ENCODE data around the gene CADPS.

The CADPS gene

DNA sequence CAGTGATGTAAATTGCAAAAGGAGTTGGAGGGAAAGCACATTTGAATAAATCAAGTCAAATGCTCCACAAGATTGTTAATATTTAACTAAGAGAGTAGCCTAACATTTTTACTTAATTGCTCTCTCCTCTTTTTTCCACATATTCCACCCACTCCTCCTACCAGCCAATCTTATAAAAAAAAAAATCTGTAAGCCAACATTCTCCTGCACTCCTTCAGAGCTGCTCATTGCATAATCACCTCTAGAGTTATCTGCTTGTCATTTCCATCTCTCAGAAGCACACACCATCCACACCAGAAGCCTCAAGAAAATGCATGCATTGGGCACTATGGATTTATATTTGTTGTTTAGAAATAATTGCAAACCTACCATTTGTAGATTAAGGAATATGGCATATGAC is 64.1 kb downstream of the CADPS start:
- Mint-ChIP-seq H3K4me1 (no peaks in the 10 kb centered on the region), H3K9me3 (no peaks in the 10 kb centered on the region), H3K27me3 (no peaks in the 10 kb centered on the region)

DNA sequence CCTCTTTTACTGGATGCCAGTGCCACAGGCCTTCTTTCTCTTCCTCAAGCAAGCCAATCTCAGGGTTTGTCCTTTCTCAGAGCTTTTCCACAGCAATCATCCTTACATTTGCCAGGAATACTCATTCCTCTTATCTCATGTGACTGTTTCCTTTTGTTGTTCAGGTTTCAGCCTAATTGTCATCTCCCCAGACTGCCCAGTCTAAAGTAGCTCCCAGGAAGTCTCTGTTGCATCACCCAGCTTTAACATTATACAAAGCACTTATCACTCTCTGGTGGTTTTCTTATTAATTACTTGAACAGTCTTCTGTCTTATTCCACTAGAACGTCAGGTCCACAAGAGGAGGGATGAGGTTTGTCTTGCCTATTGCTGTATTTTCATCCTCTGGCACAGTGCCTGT is 65.8 kb downstream of the CADPS start:
- ATAC-seq (ENCODE audit: low read depth) (no peak), DNase-seq (ENCODE audit: low spot score in 2 of 2) (no peak)
- Mint-ChIP-seq H3K4me3 (no peak overlapping the region), H3K36me3 (no peaks in the 10 kb centered on the region), H3K27ac (no peak overlapping the region), H3K9me3 (no peaks in the 10 kb centered on the region), H3K27me3 (peaks cover 2% of the 10 kb centered on the region), H3K4me1 (no peaks in the 10 kb centered on the region)

More for the DNA sequence above, 64.1 kb downstream of the CADPS start:
- ATAC-seq (ENCODE audit: low read depth): no peak
- Mint-ChIP-seq H3K36me3 (no peaks in the 10 kb centered on the region), H3K27ac (no peak overlapping the region), H3K4me3 (no peak overlapping the region)
- DNase-seq (ENCODE audit: low spot score in 2 of 2): no peak

- Mint-ChIP-seq H3K9me3 (no peaks in the 10 kb centered on the region), H3K27ac (no peak overlapping the region), H3K4me1 (no peaks in the 10 kb centered on the region), H3K36me3 (no peaks in the 10 kb centered on the region), H3K27me3 (peaks cover 2% of the 10 kb centered on the region), H3K4me3 (no peak overlapping the region)
- ATAC-seq (ENCODE audit: low read depth) (no peak), DNase-seq (ENCODE audit: low spot score in 2 of 2) (no peak)
Observed at GRCh38 chr3:62805580-62806277, 69.5 kb downstream of the CADPS start.

- Mint-ChIP-seq H3K9me3 (no peaks in the 10 kb centered on the region), H3K36me3 (no peaks in the 10 kb centered on the region), H3K4me3 (no peak overlapping the region), H3K4me1 (no peaks in the 10 kb centered on the region), H3K27me3 (peaks cover 2% of the 10 kb centered on the region), H3K27ac (no peak overlapping the region)
- ATAC-seq (ENCODE audit: low read depth): no peak
- no peak for DNase-seq (ENCODE audit: low spot score in 2 of 2)
Observed at GRCh38 chr3:62805106-62805505, 70.1 kb downstream of the CADPS start.

DNA sequence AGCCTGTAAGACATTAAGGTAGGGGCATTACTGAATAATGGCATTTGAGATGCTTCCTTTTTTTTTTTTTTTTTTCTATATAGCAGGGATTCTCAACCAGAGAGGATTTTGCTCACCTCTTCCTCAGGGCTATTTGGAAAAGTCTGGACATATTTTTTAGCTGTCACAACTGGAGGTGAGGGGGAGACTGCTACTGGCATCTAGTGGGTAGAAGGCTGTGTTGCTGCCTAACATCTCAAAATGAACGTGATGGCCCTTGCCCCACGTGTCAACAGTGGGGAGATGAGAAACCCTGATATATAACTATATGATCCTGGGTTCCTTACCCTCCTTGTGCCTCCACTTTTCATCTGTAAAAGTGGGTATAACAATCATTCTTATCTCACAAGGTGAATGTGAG is 71.9 kb downstream of the CADPS start:
- no peak for ATAC-seq (ENCODE audit: low read depth)
- no peak for DNase-seq (ENCODE audit: low spot score in 2 of 2)
- H3K27me3 Mint-ChIP-seq: peaks cover 2% of the 10 kb centered on the region
- no peaks in the 10 kb centered on the region for H3K36me3 Mint-ChIP-seq
- no peak overlapping the region for H3K4me3 Mint-ChIP-seq
- H3K9me3 Mint-ChIP-seq: no peaks in the 10 kb centered on the region
- H3K4me1 Mint-ChIP-seq: no peaks in the 10 kb centered on the region
- no peak overlapping the region for H3K27ac Mint-ChIP-seq

GRCh38 chr3:62798000-62798399 is 77.2 kb downstream of the CADPS start:
- no peak for DNase-seq (ENCODE audit: low spot score in 2 of 2)
- H3K36me3 Mint-ChIP-seq: no peaks in the 10 kb centered on the region

GRCh38 chr3:62797132-62797531 is 78.1 kb downstream of the CADPS start:
- ATAC-seq (ENCODE audit: low read depth) (no peak), DNase-seq (ENCODE audit: low spot score in 2 of 2) (no peak)
- no peaks in the 10 kb centered on the region for H3K4me1 Mint-ChIP-seq
- H3K4me3 Mint-ChIP-seq: no peak overlapping the region
- H3K36me3 Mint-ChIP-seq: no peaks in the 10 kb centered on the region
- H3K27me3 Mint-ChIP-seq: no peaks in the 10 kb centered on the region
- no peaks in the 10 kb centered on the region for H3K9me3 Mint-ChIP-seq
- no peak overlapping the region for H3K27ac Mint-ChIP-seq

More at GRCh38 chr3:62798000-62798399, 77.2 kb downstream of the CADPS start:
- H3K27ac Mint-ChIP-seq: no peak overlapping the region
- H3K9me3 Mint-ChIP-seq: no peaks in the 10 kb centered on the region
- no peak overlapping the region for H3K4me3 Mint-ChIP-seq
- no peaks in the 10 kb centered on the region for H3K27me3 Mint-ChIP-seq
- no peaks in the 10 kb centered on the region for H3K4me1 Mint-ChIP-seq
- ATAC-seq (ENCODE audit: low read depth): no peak

DNA sequence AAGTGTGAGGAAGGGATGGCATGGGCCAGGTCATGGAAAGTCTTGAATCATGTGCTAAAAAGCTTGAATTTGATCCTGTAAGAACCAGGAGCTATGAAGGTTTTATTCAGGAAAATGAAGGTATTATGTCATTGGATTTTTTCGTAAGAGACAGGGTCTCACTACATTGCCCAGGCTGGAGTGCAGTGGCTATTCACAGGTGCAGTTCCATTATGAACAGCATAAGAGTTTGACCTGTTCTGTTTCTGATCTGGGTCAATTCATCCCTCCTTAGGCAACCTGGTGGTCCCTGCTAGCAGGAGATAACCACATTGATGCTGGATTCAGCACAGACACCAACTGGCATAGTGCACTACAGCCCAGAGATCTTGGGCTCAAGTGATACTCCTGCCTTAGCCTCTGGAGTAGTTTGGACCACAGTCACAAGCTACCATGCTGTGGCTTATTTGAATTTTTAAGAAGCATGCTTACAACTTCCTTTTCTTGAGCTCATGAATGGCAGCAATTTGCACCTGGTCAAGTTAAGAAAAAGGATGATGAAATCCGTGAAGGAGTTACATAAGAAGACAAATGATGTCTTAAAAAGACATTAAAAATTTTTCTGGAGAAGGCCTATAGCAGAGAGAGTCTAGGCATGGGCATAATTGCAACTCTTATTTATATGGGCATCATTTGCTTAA is 79.1 kb downstream of the CADPS start:
- no peaks in the 10 kb centered on the region for H3K27me3 Mint-ChIP-seq
- no peak overlapping the region for H3K27ac Mint-ChIP-seq
- no peak overlapping the region for H3K4me3 Mint-ChIP-seq
- H3K4me1 Mint-ChIP-seq: no peaks in the 10 kb centered on the region
- DNase-seq (ENCODE audit: low spot score in 2 of 2): no peak
- H3K9me3 Mint-ChIP-seq: no peaks in the 10 kb centered on the region
- no peak for ATAC-seq (ENCODE audit: low read depth)
- H3K36me3 Mint-ChIP-seq: no peaks in the 10 kb centered on the region

DNA sequence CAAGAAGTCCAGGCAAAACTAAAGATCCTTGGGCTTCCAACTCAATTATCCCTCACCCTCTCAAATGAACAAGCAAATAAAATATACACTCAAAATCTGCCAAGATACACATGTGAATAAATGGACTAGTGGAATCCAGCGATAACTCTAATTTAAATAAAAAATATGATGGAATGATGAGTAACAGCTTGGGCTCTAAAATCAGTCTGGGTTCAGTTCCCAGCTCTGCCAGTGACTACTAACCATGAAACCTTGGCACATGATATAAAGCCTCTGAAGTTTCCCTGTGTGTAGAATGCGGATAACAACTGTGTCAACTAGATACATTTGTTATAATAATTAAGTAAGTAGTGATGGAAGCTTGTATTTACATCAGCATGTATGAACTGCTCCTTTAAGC is 81.3 kb downstream of the CADPS start:
- H3K9me3 Mint-ChIP-seq: no peaks in the 10 kb centered on the region
- H3K4me1 Mint-ChIP-seq: no peaks in the 10 kb centered on the region
- no peak overlapping the region for H3K4me3 Mint-ChIP-seq

DNA sequence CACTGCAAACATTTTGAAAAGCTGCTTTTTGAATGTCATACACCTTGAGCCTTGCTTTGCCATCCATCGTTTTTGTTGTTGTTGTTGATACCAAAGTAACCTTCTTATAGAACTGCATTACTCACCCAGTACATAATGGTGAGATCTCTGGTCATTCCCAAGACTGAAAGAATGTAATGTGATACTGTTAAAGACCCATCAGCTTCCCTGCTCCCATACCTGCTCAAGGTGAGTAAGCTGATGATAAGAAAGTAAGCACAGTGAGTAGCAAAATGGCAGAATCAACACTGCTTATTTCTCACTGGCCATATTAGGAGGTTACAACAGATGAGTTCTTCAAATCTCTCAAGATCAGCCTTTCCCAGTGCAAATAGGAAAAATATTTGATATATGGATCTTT is 89.8 kb downstream of the CADPS start:
- Mint-ChIP-seq H3K4me3 (no peak overlapping the region), H3K36me3 (no peaks in the 10 kb centered on the region), H3K27ac (no peak overlapping the region), H3K4me1 (no peaks in the 10 kb centered on the region), H3K9me3 (no peaks in the 10 kb centered on the region), H3K27me3 (peaks cover 2% of the 10 kb centered on the region)
- DNase-seq (ENCODE audit: low spot score in 2 of 2) (no peak), ATAC-seq (ENCODE audit: low read depth) (no peak)

More for the DNA sequence above, 81.3 kb downstream of the CADPS start:
- ATAC-seq (ENCODE audit: low read depth) (no peak), DNase-seq (ENCODE audit: low spot score in 2 of 2) (no peak)
- Mint-ChIP-seq H3K36me3 (no peaks in the 10 kb centered on the region), H3K27ac (no peak overlapping the region), H3K27me3 (no peaks in the 10 kb centered on the region)

DNA sequence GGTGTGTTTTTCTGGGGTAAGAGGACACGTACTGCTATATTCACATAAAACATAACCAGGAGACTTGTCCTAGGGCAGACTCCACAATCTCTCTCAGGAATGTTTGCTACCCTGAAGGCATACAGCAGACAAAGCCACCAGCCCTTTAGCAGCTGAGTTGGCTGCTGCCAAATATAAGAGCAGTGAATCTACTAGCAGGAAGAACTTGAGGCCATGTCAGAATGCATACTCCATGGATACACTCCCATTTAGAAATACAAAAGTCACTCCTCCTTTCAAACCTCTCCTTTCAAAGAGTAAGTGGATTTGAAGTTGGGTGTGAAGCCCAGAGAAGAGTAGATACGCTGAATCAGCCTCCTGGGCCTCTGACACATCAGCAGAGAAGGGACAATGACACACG is 94.1 kb downstream of the CADPS start:
- no peaks in the 10 kb centered on the region for H3K9me3 Mint-ChIP-seq

GRCh38 chr3:62777674-62778073 is 97.5 kb downstream of the CADPS start:
- Mint-ChIP-seq H3K27ac (no peak overlapping the region), H3K27me3 (peaks cover 2% of the 10 kb centered on the region), H3K9me3 (no peaks in the 10 kb centered on the region), H3K36me3 (no peaks in the 10 kb centered on the region), H3K4me3 (no peak overlapping the region), H3K4me1 (no peaks in the 10 kb centered on the region)
- DNase-seq (ENCODE audit: low spot score in 2 of 2): no peak
- ATAC-seq (ENCODE audit: low read depth): no peak

More for the DNA sequence above, 94.1 kb downstream of the CADPS start:
- Mint-ChIP-seq H3K27ac (no peak overlapping the region), H3K27me3 (peaks cover 2% of the 10 kb centered on the region), H3K4me3 (no peak overlapping the region), H3K36me3 (no peaks in the 10 kb centered on the region), H3K4me1 (no peaks in the 10 kb centered on the region)
- ATAC-seq (ENCODE audit: low read depth) (no peak), DNase-seq (ENCODE audit: low spot score in 2 of 2) (no peak)

- Mint-ChIP-seq H3K9me3 (no peaks in the 10 kb centered on the region), H3K27ac (no peak overlapping the region), H3K36me3 (no peaks in the 10 kb centered on the region), H3K27me3 (peaks cover 2% of the 10 kb centered on the region), H3K4me1 (no peaks in the 10 kb centered on the region), H3K4me3 (no peak overlapping the region)
- no peak for DNase-seq (ENCODE audit: low spot score in 2 of 2)
- ATAC-seq (ENCODE audit: low read depth): no peak
Observed at GRCh38 chr3:62777130-62777529, 98.1 kb downstream of the CADPS start.

GRCh38 chr3:62774221-62774620 is 101.0 kb downstream of the CADPS start:
- DNase-seq (ENCODE audit: low spot score in 2 of 2): no peak
- H3K4me1 Mint-ChIP-seq: no peaks in the 10 kb centered on the region
- H3K9me3 Mint-ChIP-seq: no peaks in the 10 kb centered on the region
- H3K27me3 Mint-ChIP-seq: no peaks in the 10 kb centered on the region
- H3K4me3 Mint-ChIP-seq: no peak overlapping the region
- H3K27ac Mint-ChIP-seq: no peak overlapping the region
- ATAC-seq (ENCODE audit: low read depth): no peak
- H3K36me3 Mint-ChIP-seq: no peaks in the 10 kb centered on the region

Data from memory B cell (primary cell).